Lower leg skin (tissue), 4 donors: Measurements from ENCODE around the gene ARHGAP25. TPM values are rescaled to one million over a fixed set of nuclear protein-coding genes. Genes with fewer than 3 reads are reported as not detected.
A peak's percentile ranks its signal among the peaks of the same experiment; 100 is the strongest.

ENCODE experiments used
- DNase-seq, 2 donors: peaks; one replicate each; pipeline ENCODE4 v3.0.0-alpha.2; 2019; ENCODE audit warnings: low spot score in 2 of 2
- H3K4me3 ChIP-seq: fragments of 200-600 bp; sonication (generic); 2 replicates; pipeline ENCODE4 v1.5.1; 2017; ENCODE audit warnings: mild to moderate bottlenecking, low read depth; ENCODE audit not compliant: poor library complexity, severe bottlenecking
- POLR2A ChIP-seq, 2 donors: fragments of 450-650 bp; IDR thresholded peaks; one replicate each; pipeline ENCODE4 v1.6.1; 2016 to 2017; ENCODE audit warnings: antibody characterized with exemption in 2 of 2, mild to moderate bottlenecking in 1 of 2, moderate library complexity in 1 of 2
- WGBS, 2 donors: methylation state at CpG; one replicate each; pipeline ENCODE4 v1.1.5; 2018; 5-methylcytosine and 5-hydroxymethylcytosine counted together
- intact Hi-C: fragments of 100-400 bp; cut with DNase I; formaldehyde crosslinking; loops from one replicate; pipeline ENCODE4 v1.15.0; 2023; ENCODE audit warnings: low total_unique reads
- total RNA-seq, 4 donors: library from RNA; depleted of rRNA; stranded (reverse); fragments of >200 nt; gene quantifications; one replicate each; pipeline ENCODE4 v1.1.0, GENCODE V29; 2016
- TF ChIP-seq, protein P1 (sequence below), 3 donors: fragments of 450-650 bp; IDR thresholded peaks; one replicate each; pipeline ENCODE4 v1.5.1; 2016; ENCODE audit warnings: antibody characterized with exemption in 3 of 3, mild to moderate bottlenecking in 3 of 3, moderate library complexity in 2 of 3

Gene ARHGAP25
- total RNA-seq, 4 donors from 2014 or later, result 3.3 to 9.6 (median 4.9) TPM

DNA sequence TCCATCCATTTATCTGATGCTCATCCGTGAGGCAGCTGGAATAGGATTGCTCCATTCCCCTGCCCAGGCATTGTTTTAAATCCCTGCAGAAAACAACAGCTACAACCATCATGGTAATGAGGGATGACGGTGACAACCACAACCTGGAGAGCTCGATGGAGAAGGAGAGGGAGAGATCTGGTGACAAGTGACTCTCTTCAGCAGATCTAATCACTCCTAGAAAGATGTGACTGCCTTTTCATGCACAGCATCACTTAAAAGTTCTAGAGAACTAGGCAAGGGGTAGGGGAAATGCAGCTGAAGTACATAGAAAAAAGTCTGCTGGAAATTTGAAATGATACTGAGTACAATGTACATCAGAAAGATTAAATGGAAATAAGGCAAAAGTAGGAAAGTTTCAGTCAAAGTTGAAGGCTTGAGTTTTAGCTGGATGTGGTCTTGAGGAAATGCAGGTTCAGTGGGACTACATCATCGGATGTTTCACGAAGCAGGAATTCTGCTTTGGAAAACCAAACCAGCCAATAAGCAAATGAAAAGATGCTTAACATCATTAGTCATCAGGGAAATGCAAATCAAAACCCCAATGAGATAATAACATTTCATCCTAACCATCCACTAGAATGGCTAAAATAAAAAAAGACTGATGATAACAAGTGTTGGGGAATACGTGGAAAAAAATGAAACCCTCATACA lies 6.8 kb upstream of the ARHGAP25 start:
- 73 to 77% methylated on average over 6 of the region's 6 CpGs for WGBS, 2 donors
- TF ChIP-seq POLR2A (IDR thresholded peaks at IDR 0.05), result no peak
- TF ChIP-seq, protein P1, sequence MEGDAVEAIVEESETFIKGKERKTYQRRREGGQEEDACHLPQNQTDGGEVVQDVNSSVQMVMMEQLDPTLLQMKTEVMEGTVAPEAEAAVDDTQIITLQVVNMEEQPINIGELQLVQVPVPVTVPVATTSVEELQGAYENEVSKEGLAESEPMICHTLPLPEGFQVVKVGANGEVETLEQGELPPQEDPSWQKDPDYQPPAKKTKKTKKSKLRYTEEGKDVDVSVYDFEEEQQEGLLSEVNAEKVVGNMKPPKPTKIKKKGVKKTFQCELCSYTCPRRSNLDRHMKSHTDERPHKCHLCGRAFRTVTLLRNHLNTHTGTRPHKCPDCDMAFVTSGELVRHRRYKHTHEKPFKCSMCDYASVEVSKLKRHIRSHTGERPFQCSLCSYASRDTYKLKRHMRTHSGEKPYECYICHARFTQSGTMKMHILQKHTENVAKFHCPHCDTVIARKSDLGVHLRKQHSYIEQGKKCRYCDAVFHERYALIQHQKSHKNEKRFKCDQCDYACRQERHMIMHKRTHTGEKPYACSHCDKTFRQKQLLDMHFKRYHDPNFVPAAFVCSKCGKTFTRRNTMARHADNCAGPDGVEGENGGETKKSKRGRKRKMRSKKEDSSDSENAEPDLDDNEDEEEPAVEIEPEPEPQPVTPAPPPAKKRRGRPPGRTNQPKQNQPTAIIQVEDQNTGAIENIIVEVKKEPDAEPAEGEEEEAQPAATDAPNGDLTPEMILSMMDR (IDR thresholded peaks at IDR 0.05), result no peak
- intact Hi-C loops, result loop anchor here (10.0 kb wide), 1 partner anchor 263 kb away; the partner anchor contains the start of genes APLF and FBXO48
- DNase-seq, result peak in 1 of 2 donors; percentile 28
- H3K4me3 ChIP-seq, result no peak overlapping the region

DNA sequence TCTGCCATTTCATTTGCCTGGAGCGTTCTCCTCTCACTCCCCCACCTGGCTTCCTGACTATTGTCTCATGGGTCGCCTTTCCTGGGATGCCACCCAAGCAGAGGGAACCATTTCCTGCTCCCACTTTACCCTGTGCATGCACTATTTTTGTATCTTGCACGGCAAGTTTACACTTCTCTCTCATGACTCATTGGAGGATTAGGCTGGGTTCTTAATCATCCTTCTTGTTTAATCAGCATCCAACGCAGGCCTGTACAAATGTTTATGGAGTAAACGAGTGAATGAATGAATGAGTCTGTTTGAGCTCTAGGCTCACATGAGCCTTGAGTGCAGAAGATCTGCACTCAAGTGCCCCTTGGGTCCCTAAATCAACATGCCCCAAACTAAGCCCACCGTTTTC lies 3.8 kb upstream of the ARHGAP25 start:
- no peak overlapping the region for H3K4me3 ChIP-seq
- TF ChIP-seq, protein P1 (IDR thresholded peaks at IDR 0.05), result no peak
- no peak for TF ChIP-seq POLR2A (IDR thresholded peaks at IDR 0.05)
- 49 to 52% methylated on average over 6 of the region's 6 CpGs for whole genome bisulfite sequencing, 2 donors
- peak in 1 of 2 donors; percentile 46 for DNase-seq
- intact Hi-C loops, result no loop called here

DNA sequence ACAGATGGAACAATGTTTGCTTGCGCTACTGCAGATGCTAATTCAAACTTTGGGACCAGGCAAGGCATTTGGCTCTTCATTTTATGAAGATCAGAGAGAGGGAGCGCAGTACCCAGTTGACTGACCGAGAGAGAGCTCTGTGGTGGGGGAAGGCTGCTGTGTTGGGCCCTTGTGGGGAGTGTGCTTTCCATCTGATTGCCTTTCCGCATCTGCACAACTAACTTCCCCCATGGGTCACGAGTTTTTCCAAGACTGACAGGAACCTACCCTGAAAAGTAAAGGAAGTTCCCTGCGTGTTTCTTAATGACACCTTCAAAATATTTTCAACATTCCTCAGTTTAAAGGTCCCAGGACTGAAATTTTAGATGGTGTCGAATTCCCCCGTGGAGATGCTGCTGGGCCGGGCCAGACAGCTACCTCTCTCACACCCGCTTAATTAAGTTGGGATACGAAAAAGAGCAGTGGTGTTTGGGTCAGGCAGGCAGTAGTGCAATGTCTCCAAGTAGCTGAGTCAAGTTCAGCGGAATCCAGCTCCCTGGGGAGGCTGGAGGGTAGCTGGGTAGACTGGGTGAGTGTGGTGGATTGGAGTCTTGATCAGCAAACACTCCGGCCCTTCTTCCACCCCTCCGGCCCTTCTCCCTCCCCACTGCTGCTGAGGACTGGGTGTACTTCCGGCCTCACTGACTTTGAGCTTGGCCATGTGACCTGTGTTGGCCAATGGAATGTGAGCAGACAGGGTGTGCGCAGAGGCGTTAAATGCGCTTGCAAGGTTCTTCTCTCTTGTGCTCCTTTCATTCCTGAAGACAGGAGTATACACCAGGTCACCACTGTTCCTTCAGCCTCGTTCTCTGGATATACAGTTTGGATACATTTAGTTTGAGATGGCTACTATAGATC lies 2.3 kb upstream of the ARHGAP25 start:
- TF ChIP-seq, protein P1 (IDR thresholded peaks at IDR 0.05), result no peak
- TF ChIP-seq POLR2A (IDR thresholded peaks at IDR 0.05), result no peak
- H3K4me3 ChIP-seq, result no peak overlapping the region
- intact Hi-C loops, result no loop called here
- 85 to 88% methylated on average over 19 of the region's 19 CpGs for WGBS, 2 donors
- DNase-seq, result peak; percentile 42 to 68

DNA sequence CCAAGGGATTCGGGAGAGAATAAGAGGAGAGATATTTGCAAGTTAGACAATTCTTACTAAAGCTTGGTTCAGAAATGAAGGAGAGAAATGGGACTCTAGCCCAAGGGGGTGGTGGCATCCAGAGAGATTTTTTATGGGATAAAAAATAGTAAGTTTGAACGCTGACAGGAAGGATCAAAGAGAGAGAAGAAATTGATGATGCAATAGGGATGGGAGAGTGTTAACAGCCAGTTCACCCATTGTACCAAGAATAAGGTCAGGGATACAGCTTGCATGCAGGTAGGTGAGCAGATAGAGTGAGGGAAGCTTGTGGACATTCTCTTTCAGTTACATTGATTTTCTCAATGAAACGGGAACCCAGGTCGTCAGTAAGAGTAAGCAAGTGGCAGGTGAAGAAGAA lies 1.2 kb upstream of the ARHGAP25 start:
- TF ChIP-seq POLR2A (IDR thresholded peaks at IDR 0.05), result no peak
- TF ChIP-seq, protein P1 (IDR thresholded peaks at IDR 0.05), result no peak
- intact Hi-C loops, result no loop called here
- WGBS, 2 donors, result 76% methylated on average over 4 of the region's 4 CpGs
- no peak for DNase-seq
- H3K4me3 ChIP-seq, result no peak overlapping the region

DNA sequence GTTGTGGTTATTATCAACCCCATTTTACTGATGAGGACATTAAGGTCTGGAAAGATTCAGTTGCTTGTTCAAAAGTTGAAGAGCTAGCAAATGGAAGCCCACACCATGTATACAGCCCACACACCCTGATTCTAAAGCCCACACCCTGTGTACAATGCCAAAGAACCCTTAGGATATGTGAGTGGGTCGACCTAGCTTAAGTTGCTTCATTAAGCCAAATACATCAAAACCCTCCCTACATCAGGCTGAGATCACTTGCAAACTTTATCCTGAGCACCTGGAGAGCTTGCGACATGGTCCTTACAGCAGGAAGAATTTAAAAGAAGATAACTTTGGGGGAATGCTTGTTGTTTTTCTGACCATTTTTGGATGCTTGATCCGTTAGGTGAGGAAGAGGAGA lies 435 bp upstream of the ARHGAP25 start:
- 54 to 59% methylated on average over 3 of the region's 3 CpGs for WGBS, 2 donors
- no peak for DNase-seq
- intact Hi-C loops, result no loop called here
- no peak overlapping the region for H3K4me3 ChIP-seq
- TF ChIP-seq, protein P1 (IDR thresholded peaks at IDR 0.05), result no peak
- TF ChIP-seq POLR2A (IDR thresholded peaks at IDR 0.05), result no peak
